Uterus (tissue), 2 donors: Measurements from ENCODE around the gene PDPK1.

Source experiments
- CTCF ChIP-seq, 4 experiments: fragments of 200-600 bp in 2 of 4; fragments of 450-650 bp in 2 of 4; sonication (generic) in 2 of 4; IDR thresholded peaks; one replicate each; pipeline ENCODE4 v1.5.1; 2016 to 2019; ENCODE audit warnings: antibody characterized with exemption in 4 of 4, mild to moderate bottlenecking in 2 of 4, moderate library complexity in 1 of 4
- POLR2A ChIP-seq, 2 donors: fragments of 450-650 bp; IDR thresholded peaks; one replicate each; pipeline ENCODE4 v1.6.1; 2016; ENCODE audit warnings: antibody characterized with exemption in 2 of 2, mild to moderate bottlenecking in 1 of 2, moderate library complexity in 1 of 2

- no peak for TF ChIP-seq POLR2A (IDR thresholded peaks at IDR 0.05)
- TF ChIP-seq CTCF (IDR thresholded peaks at IDR 0.05), result no peak
Observed at GRCh38 chr16:2500430-2500917, 37.3 kb upstream of the PDPK1 start.
